ENCODE data around the gene TIPRL. TPM values are rescaled to one million over a fixed set of nuclear protein-coding genes. Genes with fewer than 3 reads are reported as not detected.
A peak's percentile ranks its signal among the peaks of the same experiment; 100 is the strongest.

TIPRL gene
- total and polyA plus RNA-seq, 9 of the 15 experiments (the other 6 are each of a cell fraction or from before 2014, with no cell fraction given) = 41.4 to 90.2 (median 69.9) TPM

- in situ Hi-C loops (cut with MboI) (no loop called here), intact Hi-C loops (cut with micrococcal nuclease) (no loop called here)
- Histone ChIP-seq H3K36me3 (ENCODE audit: control insufficient read depth, insufficient read depth, low read length) (no peaks in the 10 kb centered on the region), H3K9me3 (replicated peaks; ENCODE audit: control insufficient read depth, insufficient read depth, low read depth, low read length) (peaks cover 2% of the 10 kb centered on the region; the same call in 1 of the 2 replicates), H3K4me3 (no peak overlapping the region), H3K79me2 (ENCODE audit: control insufficient read depth, insufficient read depth, low read length) (no peaks in the 10 kb centered on the region), H3K27ac (ENCODE audit: extremely low read depth, low read depth, low read length) (no peak overlapping the region), H2AFZ (ENCODE audit: low read depth, low read length) (no peak overlapping the region), H4K20me1 (replicated peaks; ENCODE audit: control insufficient read depth, insufficient read depth, low read length) (no peaks in the 10 kb centered on the region), H3K4me1 (replicated peaks in 1 of 2; ENCODE audit: control insufficient read depth in 2 of 2, insufficient read depth in 2 of 2, low read length in 2 of 2) (peaks cover 9 to 11% of the 10 kb centered on the region in 2 experiments; a peak in 4 of 5 replicates), H3K27me3 (ENCODE audit: control insufficient read depth in 2 of 2, insufficient read depth in 2 of 2, low read length in 2 of 2) (no peaks in the 10 kb centered on the region), H3K4me2 (ENCODE audit: insufficient read depth, low read length) (no peak overlapping the region), H3K9ac (ENCODE audit: insufficient read depth in 1 of 2, low read depth in 2 of 2, low read length in 2 of 2) (no peak overlapping the region), H3K9me1 (ENCODE audit: control insufficient read depth, insufficient read depth, low read length) (no peaks in the 10 kb centered on the region)
- TF ChIP-seq ZNF324 (CRISPR knock-in tag; IDR thresholded peaks at IDR 0.05) (peak; percentile 95), NFYB (IDR thresholded peaks at IDR 0.05; ENCODE audit: extremely low read depth, insufficient read length) (no peak), ZBTB9 (CRISPR knock-in tag; IDR thresholded peaks at IDR 0.05) (no peak)
- CTCF ChIA-PET (ENCODE audit: low intra/inter-chr PET ratio) = no interaction called here
- DNase-seq (ENCODE audit: extremely low read depth in 1 of 4, low spot score in 3 of 4) = no peak
- no peak for FAIRE-seq
- no peak for ATAC-seq
- BruUV-seq (replicated peaks) = no TSS peak
- POLR2A ChIA-PET = no interaction called here
These were observed 21.1 kb upstream of the TIPRL start for GRCh38 chr1:168157638-168158037.

GRCh38 chr1:168159251-168159650 lies 19.5 kb upstream of the TIPRL start:
- H3K27ac ChIP-seq (ENCODE audit: extremely low read depth, low read depth, low read length) = no peak overlapping the region
- ChIA-PET CTCF (ENCODE audit: low intra/inter-chr PET ratio) (no interaction called here), POLR2A (no interaction called here)
- DNase-seq (ENCODE audit: extremely low read depth in 1 of 4, low spot score in 3 of 4) = no peak
- no peak for ATAC-seq
- TF ChIP-seq ETS1 (conservative IDR thresholded peaks at IDR 0.05; ENCODE audit: control insufficient read depth, low read depth, low read length) (no peak), HDAC6 (IDR thresholded peaks at IDR 0.05; ENCODE audit: low read depth, low read length) (no peak), LARP7 (IDR thresholded peaks at IDR 0.05) (no peak), THRA (IDR thresholded peaks at IDR 0.05) (no peak), ZC3H11A (IDR thresholded peaks at IDR 0.05; ENCODE audit: low read depth, low read length) (no peak), ZNF121 (CRISPR knock-in tag; conservative IDR thresholded peaks at IDR 0.05) (no peak), ZBTB17 (CRISPR knock-in tag; IDR thresholded peaks at IDR 0.05) (no peak), ARID2 (IDR thresholded peaks at IDR 0.05) (no peak), ZNF277 (CRISPR knock-in tag; IDR thresholded peaks at IDR 0.05; ENCODE audit: borderline replicate concordance) (no peak)
- no peak overlapping the region for H2AFZ ChIP-seq (ENCODE audit: low read depth, low read length)
- no peaks in the 10 kb centered on the region for H3K9me1 ChIP-seq (ENCODE audit: control insufficient read depth, insufficient read depth, low read length)
- no peak for FAIRE-seq
- no peak overlapping the region for H3K4me3 ChIP-seq
- no peak overlapping the region for H3K4me2 ChIP-seq (ENCODE audit: insufficient read depth, low read length)
- H3K36me3 ChIP-seq (ENCODE audit: control insufficient read depth, insufficient read depth, low read length) = no peaks in the 10 kb centered on the region
- WGBS (ENCODE audit: insufficient coverage, low coverage, missing lambda C conversion rate) = 0% methylated on average over 1 of the region's 1 CpG
- H3K4me1 ChIP-seq (replicated peaks in 1 of 2; ENCODE audit: control insufficient read depth in 2 of 2, insufficient read depth in 2 of 2, low read length in 2 of 2) = peaks cover 9% of the 10 kb centered on the region in 2 experiments; a peak in 4 of 5 replicates
- in situ Hi-C loops (cut with MboI) (no loop called here), intact Hi-C loops (cut with micrococcal nuclease) (no loop called here)
- no peaks in the 10 kb centered on the region for H3K79me2 ChIP-seq (ENCODE audit: control insufficient read depth, insufficient read depth, low read length)
- H3K9me3 ChIP-seq (replicated peaks; ENCODE audit: control insufficient read depth, insufficient read depth, low read depth, low read length) = peaks cover 2% of the 10 kb centered on the region; the same call in 1 of the 2 replicates
- no peak overlapping the region for H3K9ac ChIP-seq (ENCODE audit: insufficient read depth in 1 of 2, low read depth in 2 of 2, low read length in 2 of 2)
- no peaks in the 10 kb centered on the region for H4K20me1 ChIP-seq (replicated peaks; ENCODE audit: control insufficient read depth, insufficient read depth, low read length)
- no peaks in the 10 kb centered on the region for H3K27me3 ChIP-seq (ENCODE audit: control insufficient read depth in 2 of 2, insufficient read depth in 2 of 2, low read length in 2 of 2)
- BruUV-seq (replicated peaks) = no TSS peak
